Endothelial cell (in vitro differentiated cells): Measurements from ENCODE around the gene RBMS3. TPM values are rescaled to one million over a fixed set of nuclear protein-coding genes. Genes with fewer than 3 reads are reported as not detected.

Experiments
- DNase-seq: peaks from one replicate; pipeline ENCODE4 v3.0.0; 2021; ENCODE audit warnings: low spot score
- H3K27ac Mint-ChIP-seq: one replicate; pipeline ENCODE4 v1.8.0; 2021; ENCODE audit warnings: mixed read lengths, inconsistent platforms; ENCODE audit not compliant: unreplicated experiment
- H3K27me3 Mint-ChIP-seq: one replicate; pipeline ENCODE4 v1.8.0; 2021; ENCODE audit warnings: mild to moderate bottlenecking, moderate library complexity, mixed read lengths, inconsistent platforms; ENCODE audit not compliant: unreplicated experiment
- H3K36me3 Mint-ChIP-seq: one replicate; pipeline ENCODE4 v1.8.0; 2021; ENCODE audit warnings: mild to moderate bottlenecking, low read depth, mixed read lengths, inconsistent platforms; ENCODE audit not compliant: unreplicated experiment
- H3K4me1 Mint-ChIP-seq: one replicate; pipeline ENCODE4 v1.8.0; 2021; ENCODE audit warnings: mild to moderate bottlenecking, mixed read lengths, inconsistent platforms; ENCODE audit not compliant: unreplicated experiment
- H3K4me3 Mint-ChIP-seq: one replicate; pipeline ENCODE4 v1.8.0; 2021; ENCODE audit warnings: mild to moderate bottlenecking, mixed read lengths, inconsistent platforms; ENCODE audit not compliant: unreplicated experiment
- H3K9me3 Mint-ChIP-seq: one replicate; pipeline ENCODE4 v1.8.0; 2021; ENCODE audit warnings: mixed read lengths, inconsistent platforms; ENCODE audit not compliant: unreplicated experiment
- CTCF ChIP-seq: fragments of 200-600 bp; sonication (generic); IDR thresholded peaks from one replicate; pipeline ENCODE4 v1.5.0; 2021; ENCODE audit warnings: antibody characterized with exemption; ENCODE audit not compliant: unreplicated experiment
- total RNA-seq: library from RNA; stranded (reverse); fragmentation: NEBNext Ultra II Directional; extraction: Animal tissue kit (Norgen Biotek cat#: 25700); gene quantifications from one replicate; pipeline ENCODE4 v1.2.1, GENCODE V29; 2021; ENCODE audit not compliant: unreplicated experiment

The RBMS3 gene
- total RNA-seq, 1 donor from 2014 or later: 30.9 TPM

GRCh38 chr3:29924783-29925561 lies 644.1 kb downstream of the RBMS3 start:
- TF ChIP-seq CTCF: no peak
- Mint-ChIP-seq H3K4me3 (no peak overlapping the region), H3K36me3 (no peaks in the 10 kb centered on the region), H3K27me3 (no peaks in the 10 kb centered on the region), H3K27ac (no peak overlapping the region), H3K4me1 (peaks cover 21% of the 10 kb centered on the region), H3K9me3 (no peaks in the 10 kb centered on the region)
- DNase-seq: no peak

- Mint-ChIP-seq H3K27me3 (no peaks in the 10 kb centered on the region), H3K36me3 (no peaks in the 10 kb centered on the region), H3K4me3 (no peak overlapping the region), H3K9me3 (no peaks in the 10 kb centered on the region), H3K27ac (no peak overlapping the region), H3K4me1 (peaks cover 18% of the 10 kb centered on the region)
- no peak for DNase-seq
- TF ChIP-seq CTCF: no peak
These were observed 645.5 kb downstream of the RBMS3 start for GRCh38 chr3:29926378-29926777.

GRCh38 chr3:29932696-29933325 lies 651.9 kb downstream of the RBMS3 start:
- H3K36me3 Mint-ChIP-seq: no peaks in the 10 kb centered on the region
- no peak overlapping the region for H3K4me3 Mint-ChIP-seq
- TF ChIP-seq CTCF: no peak
- no peaks in the 10 kb centered on the region for H3K4me1 Mint-ChIP-seq
- H3K27me3 Mint-ChIP-seq: no peaks in the 10 kb centered on the region
- no peak for DNase-seq
- H3K27ac Mint-ChIP-seq: no peak overlapping the region
- H3K9me3 Mint-ChIP-seq: no peaks in the 10 kb centered on the region

GRCh38 chr3:29933802-29934490 lies 653.1 kb downstream of the RBMS3 start:
- no peak for DNase-seq
- Mint-ChIP-seq H3K27me3 (no peaks in the 10 kb centered on the region), H3K4me3 (no peak overlapping the region), H3K4me1 (no peaks in the 10 kb centered on the region), H3K36me3 (no peaks in the 10 kb centered on the region), H3K9me3 (no peaks in the 10 kb centered on the region), H3K27ac (no peak overlapping the region)
- TF ChIP-seq CTCF: no peak

GRCh38 chr3:29934751-29935150 lies 653.9 kb downstream of the RBMS3 start:
- Mint-ChIP-seq H3K9me3 (no peaks in the 10 kb centered on the region), H3K4me3 (no peak overlapping the region), H3K27ac (no peak overlapping the region), H3K36me3 (no peaks in the 10 kb centered on the region), H3K27me3 (no peaks in the 10 kb centered on the region), H3K4me1 (no peaks in the 10 kb centered on the region)
- TF ChIP-seq CTCF: no peak
- no peak for DNase-seq
